ENCODE measurements around the gene KRTAP29-1. TPM values are rescaled to one million over a fixed set of nuclear protein-coding genes. Genes with fewer than 3 reads are reported as not detected.
"Not testable (repeated sequence)": the region's sequence is repeated elsewhere in the genome, so short reads cannot be mapped to it uniquely, and the experiment has no call there.

Gene KRTAP29-1
- total RNA-seq, 2 experiments from 2014 or later = not detected

- Mint-ChIP-seq H3K4me3 (no peak within 1 kb of the TSS), H3K4me1 (no peaks in the 10 kb centered on the region), H3K27ac (no peak within 1 kb of the TSS), H3K36me3 (ENCODE audit: low read depth) (no peaks in the 10 kb centered on the region), H3K9me3 (peaks cover 2% of the 10 kb centered on the region), H3K27me3 (peaks cover 34% of the 10 kb centered on the region)
- DNase-seq = no peak
- ChIA-PET CTCF (no interaction called here), POLR2A (no interaction called here)
Measured at GRCh38 chr17:41265078-41265477, 37.6 kb downstream of the KRTAP29-1 start, which contains the start of gene KRTAP9-6. TSS of gene KRTAP9-6 (plus strand) at chr17:41265378. CDS start at chr17:41265378, 0 bp downstream.

GRCh38 chr17:41264599-41264998 lies 38.1 kb downstream of the KRTAP29-1 start:
- Mint-ChIP-seq H3K27me3 (peaks cover 34% of the 10 kb centered on the region), H3K9me3 (peaks cover 4% of the 10 kb centered on the region), H3K36me3 (ENCODE audit: low read depth) (no peaks in the 10 kb centered on the region), H3K27ac (no peak overlapping the region), H3K4me3 (no peak overlapping the region), H3K4me1 (no peaks in the 10 kb centered on the region)
- DNase-seq = no peak
- CTCF ChIA-PET = no interaction called here
- POLR2A ChIA-PET = no interaction called here

- peaks cover 4% of the 10 kb centered on the region for H3K9me3 Mint-ChIP-seq
- peaks cover 39% of the 10 kb centered on the region for H3K27me3 Mint-ChIP-seq
- no peaks in the 10 kb centered on the region for H3K36me3 Mint-ChIP-seq (ENCODE audit: low read depth)
- no peak for DNase-seq
- H3K27ac Mint-ChIP-seq = no peak overlapping the region
- ChIA-PET POLR2A (interaction anchor here (0.5 kb wide), 1 partner anchor 13 kb away, joined by 3 read pairs; no protein-coding TSS in a partner anchor), CTCF (no interaction called here)
- no peak overlapping the region for H3K4me3 Mint-ChIP-seq
- H3K4me1 Mint-ChIP-seq = no peaks in the 10 kb centered on the region
Measured at GRCh38 chr17:41263212-41263611, 39.4 kb downstream of the KRTAP29-1 start.

- Mint-ChIP-seq H3K36me3 (ENCODE audit: low read depth) (no peaks in the 10 kb centered on the region), H3K27me3 (peaks cover 41% of the 10 kb centered on the region), H3K4me1 (no peaks in the 10 kb centered on the region), H3K9me3 (peaks cover 4% of the 10 kb centered on the region), H3K27ac (no peak overlapping the region), H3K4me3 (no peak overlapping the region)
- ChIA-PET POLR2A (no interaction called here), CTCF (no interaction called here)
- DNase-seq = no peak
Measured at GRCh38 chr17:41258406-41258805, 44.2 kb downstream of the KRTAP29-1 start.

GRCh38 chr17:41256291-41256685 lies 46.4 kb downstream of the KRTAP29-1 start:
- H3K27me3 Mint-ChIP-seq = peaks cover 40% of the 10 kb centered on the region
- H3K4me3 Mint-ChIP-seq = no peak overlapping the region
- H3K9me3 Mint-ChIP-seq = peaks cover 4% of the 10 kb centered on the region
- CTCF ChIA-PET = no interaction called here
- no peaks in the 10 kb centered on the region for H3K4me1 Mint-ChIP-seq
- no peaks in the 10 kb centered on the region for H3K36me3 Mint-ChIP-seq (ENCODE audit: low read depth)
- DNase-seq = no peak
- POLR2A ChIA-PET = no interaction called here
- no peak overlapping the region for H3K27ac Mint-ChIP-seq

GRCh38 chr17:41255381-41256290 lies 47.0 kb downstream of the KRTAP29-1 start, which contains the start of gene KRTAP9-9:
TSS of gene KRTAP9-9 (plus strand) at chr17:41255384.
- H3K9me3 Mint-ChIP-seq; H3K27ac Mint-ChIP-seq; POLR2A ChIA-PET; H3K4me3 Mint-ChIP-seq; H3K36me3 Mint-ChIP-seq (ENCODE audit: low read depth); DNase-seq; H3K4me1 Mint-ChIP-seq; CTCF ChIA-PET: not testable (repeated sequence)
- peaks cover 35% of the 10 kb centered on the region for H3K27me3 Mint-ChIP-seq

- DNase-seq = no peak
- H3K9me3 Mint-ChIP-seq = no peaks in the 10 kb centered on the region
- H3K27me3 Mint-ChIP-seq = peaks cover 36% of the 10 kb centered on the region
- ChIA-PET POLR2A (no interaction called here), CTCF (no interaction called here)
- no peaks in the 10 kb centered on the region for H3K36me3 Mint-ChIP-seq (ENCODE audit: low read depth)
- H3K27ac Mint-ChIP-seq = no peak overlapping the region
- no peak overlapping the region for H3K4me3 Mint-ChIP-seq
- H3K4me1 Mint-ChIP-seq = no peaks in the 10 kb centered on the region
Measured at GRCh38 chr17:41254861-41255260, 47.8 kb downstream of the KRTAP29-1 start.

Other genes with a start within 250 kb of the KRTAP29-1 start
- not detected for gene KRTAP2-2, start 247.6 kb downstream of the KRTAP29-1 start, total RNA-seq
- gene KRTAP2-3, start 242.7 kb downstream of the KRTAP29-1 start, total RNA-seq = not detected
- not detected for gene KRTAP2-4, start 237.0 kb downstream of the KRTAP29-1 start, total RNA-seq
- not detected for gene KRTAP4-7, start 218.7 kb downstream of the KRTAP29-1 start, total RNA-seq
- gene KRTAP4-8, start 204.7 kb downstream of the KRTAP29-1 start, total RNA-seq = not detected
- gene KRTAP4-16, start 200.6 kb downstream of the KRTAP29-1 start, total RNA-seq = not detected
- gene KRTAP4-9, start 197.5 kb downstream of the KRTAP29-1 start, total RNA-seq = not detected
- gene KRTAP4-11, start 184.5 kb downstream of the KRTAP29-1 start, total RNA-seq = not detected
- gene KRTAP4-12, start 178.7 kb downstream of the KRTAP29-1 start, total RNA-seq = not detected
- not detected for gene KRTAP4-6, start 162.3 kb downstream of the KRTAP29-1 start, total RNA-seq
- gene KRTAP4-5, start 153.0 kb downstream of the KRTAP29-1 start, total RNA-seq = not detected
- not detected for gene KRTAP4-4, start 142.1 kb downstream of the KRTAP29-1 start, total RNA-seq
- not detected for gene KRTAP4-3, start 134.6 kb downstream of the KRTAP29-1 start, total RNA-seq
- not detected for gene KRTAP4-2, start 124.6 kb downstream of the KRTAP29-1 start, total RNA-seq
- not detected for gene KRTAP4-1, start 117.9 kb downstream of the KRTAP29-1 start, total RNA-seq
- gene KRTAP9-1, start 113.0 kb downstream of the KRTAP29-1 start, total RNA-seq = not detected
- gene KRTAP9-2, start 76.2 kb downstream of the KRTAP29-1 start, total RNA-seq = not detected
- gene KRTAP9-3, start 70.4 kb downstream of the KRTAP29-1 start, total RNA-seq = not detected
- not detected for gene KRTAP9-8, start 64.9 kb downstream of the KRTAP29-1 start, total RNA-seq
- gene KRTAP9-4, start 53.2 kb downstream of the KRTAP29-1 start, total RNA-seq = not detected
- not detected for gene KRTAP9-9, start 47.5 kb downstream of the KRTAP29-1 start, total RNA-seq
- gene KRTAP9-6, start 37.5 kb downstream of the KRTAP29-1 start, total RNA-seq = not detected
- gene KRTAP9-7, start 27.2 kb downstream of the KRTAP29-1 start, total RNA-seq = not detected
- gene KRTAP16-1, start 6.5 kb upstream of the KRTAP29-1 start, total RNA-seq = under 1 TPM in 1 of 2 experiments, not detected in 1; 0.13 TPM
- gene KRTAP17-1, start 12.9 kb upstream of the KRTAP29-1 start, total RNA-seq = not detected
- not detected for gene KRT33A, start 48.0 kb upstream of the KRTAP29-1 start, total RNA-seq
- gene KRT33B, start 67.0 kb upstream of the KRTAP29-1 start, total RNA-seq = not detected
- gene KRT34, start 79.5 kb upstream of the KRTAP29-1 start, total RNA-seq = not detected
- gene KRT31, start 94.8 kb upstream of the KRTAP29-1 start, total RNA-seq = not detected
- not detected for gene KRT37, start 121.7 kb upstream of the KRTAP29-1 start, total RNA-seq
- gene KRT38, start 138.1 kb upstream of the KRTAP29-1 start, total RNA-seq = not detected
- not detected for gene KRT32, start 164.5 kb upstream of the KRTAP29-1 start, total RNA-seq
- not detected for gene KRT35, start 178.3 kb upstream of the KRTAP29-1 start, total RNA-seq
- gene KRT36, start 187.1 kb upstream of the KRTAP29-1 start, total RNA-seq = not detected
- gene KRT13, start 202.8 kb upstream of the KRTAP29-1 start, total RNA-seq = not detected
- gene KRT15, start 216.0 kb upstream of the KRTAP29-1 start, total RNA-seq = not detected
- gene KRT19, start 225.5 kb upstream of the KRTAP29-1 start, total RNA-seq = not detected

Data from activated CD4-positive, alpha-beta memory T cell treated with anti-CD3 and anti-CD28 coated beads, Interleukin-2, amount 10 ng/mL, durations not matched to agents 7 days and 5 days (primary cell).